IMR-90 (cell line): ENCODE measurements around the gene ITPKC. TPM values are rescaled to one million over a fixed set of nuclear protein-coding genes. Genes with fewer than 3 reads are reported as not detected.

ENCODE experiments used
- ATAC-seq: fragments of 200-7000 bp; cut with Tn5 transposase; 2 replicates; pipeline ENCODE4 v1.9.1; 2020; ENCODE audit warnings: low read depth, mild to moderate bottlenecking, moderate library complexity
- BruUV-seq: library from RNA; stranded (reverse); fragments of 400-500 nt; replicated peaks from 2 replicates; lab custom pipeline; 2021; lab: Mats Ljungman, UMichigan
- CTCF ChIA-PET: fragments of 300-600 bp; formaldehyde crosslinking; extraction: SDS; loops from one replicate; lab custom pipeline; 2021; ENCODE audit warnings: antibody characterized with exemption; lab: Yijun Ruan, JAX
- POLR2A ChIA-PET: fragments of 300-600 bp; sonication (Branson Sonifier 250); formaldehyde crosslinking; loops from one replicate; lab custom pipeline; 2022; ENCODE audit warnings: antibody characterized with exemption; ENCODE audit not compliant: unreplicated experiment; lab: Charles Lee
- DNase-seq: peaks from one replicate; pipeline ENCODE4 v3.0.0; 2013
- H2AFZ ChIP-seq: replicated peaks from 2 replicates; pipeline ENCODE3; 2013; ENCODE audit warnings: low read length, mild to moderate bottlenecking; ENCODE audit not compliant: poor library complexity
- H2AK5ac ChIP-seq: 2 replicates; pipeline ENCODE4 v1.6.1; 2013; ENCODE audit warnings: low read depth, low read length, inconsistent platforms
- H2AK9ac ChIP-seq: replicated peaks from 2 replicates; pipeline ENCODE3; 2013; ENCODE audit warnings: mild to moderate bottlenecking, low read depth, low read length, moderate library complexity; ENCODE audit not compliant: poor library complexity
- H2BK120ac ChIP-seq: 2 replicates; pipeline ENCODE4 v1.6.1; 2013; ENCODE audit warnings: low read depth, low read length, inconsistent platforms
- H2BK15ac ChIP-seq: 3 replicates; pipeline ENCODE4 v1.6.1; 2013; ENCODE audit warnings: low read depth, low read length, inconsistent platforms
- H2BK20ac ChIP-seq: 2 replicates; pipeline ENCODE4 v1.6.1; 2013; ENCODE audit warnings: low read depth, mild to moderate bottlenecking, inconsistent platforms, low read length, moderate library complexity
- H2BK5ac ChIP-seq: 2 replicates; pipeline ENCODE4 v1.6.1; 2013; ENCODE audit warnings: mild to moderate bottlenecking, low read depth, low read length, inconsistent platforms; ENCODE audit not compliant: poor library complexity, severe bottlenecking
- H3K14ac ChIP-seq: replicated peaks from 2 replicates; pipeline ENCODE4 v1.6.1; 2013; ENCODE audit warnings: low read depth, low read length, inconsistent platforms
- H3K18ac ChIP-seq: 2 replicates; pipeline ENCODE4 v1.6.1; 2013; ENCODE audit warnings: low read depth, low read length, control low read depth
- H3K23ac ChIP-seq: 2 replicates; pipeline ENCODE4 v1.6.1; 2013; ENCODE audit warnings: low read depth, low read length, inconsistent platforms
- H3K27ac ChIP-seq: 2 replicates; pipeline ENCODE4 v1.5.1; 2013; ENCODE audit warnings: mild to moderate bottlenecking, control low read depth, low read length; ENCODE audit not compliant: insufficient read depth
- H3K27me3 ChIP-seq: 2 replicates; pipeline ENCODE4 v1.6.1; 2013; ENCODE audit warnings: low read length; ENCODE audit not compliant: control insufficient read depth, insufficient read depth
- H3K36me3 ChIP-seq: 2 replicates; pipeline ENCODE4 v1.6.1; 2013; ENCODE audit warnings: low read length, mixed read lengths; ENCODE audit not compliant: control insufficient read depth, insufficient read depth
- H3K4ac ChIP-seq: 2 replicates; pipeline ENCODE4 v1.6.1; 2013; ENCODE audit warnings: low read depth, low read length, inconsistent platforms
- H3K4me1 ChIP-seq: 2 replicates; pipeline ENCODE4 v1.6.1; 2013; ENCODE audit warnings: low read length, mixed read lengths; ENCODE audit not compliant: control insufficient read depth, insufficient read depth
- H3K4me2 ChIP-seq: 2 replicates; pipeline ENCODE4 v1.6.1; 2013; ENCODE audit warnings: low read depth, mild to moderate bottlenecking, control low read depth, low read length, moderate library complexity
- H3K4me3 ChIP-seq: 2 replicates; pipeline ENCODE4 v1.5.1; 2013; ENCODE audit warnings: low read depth, mild to moderate bottlenecking, control low read depth, low read length, moderate library complexity; ENCODE audit not compliant: insufficient read depth
- H3K56ac ChIP-seq: 2 replicates; pipeline ENCODE4 v1.6.1; 2013; ENCODE audit warnings: low read length, inconsistent platforms; ENCODE audit not compliant: insufficient read depth; ENCODE audit errors: extremely low read depth
- H3K79me1 ChIP-seq, 2 experiments: 2 replicates each; pipeline ENCODE4 v1.6.1; 2013; ENCODE audit warnings: low read length in 2 of 2, inconsistent platforms in 1 of 2, low read depth in 1 of 2
- H3K9ac ChIP-seq: 2 replicates; pipeline ENCODE4 v1.6.1; 2013; ENCODE audit warnings: low read depth, low read length, control low read depth
- H3K9me1 ChIP-seq: 2 replicates; pipeline ENCODE4 v1.6.1; 2013; ENCODE audit warnings: low read length, inconsistent platforms; ENCODE audit not compliant: insufficient read depth
- H3K9me3 ChIP-seq: 2 replicates; pipeline ENCODE4 v1.6.1; 2013; ENCODE audit warnings: low read length; ENCODE audit not compliant: control insufficient read depth, insufficient read depth
- H4K20me1 ChIP-seq: 2 replicates; pipeline ENCODE4 v1.6.1; 2013; ENCODE audit warnings: low read length, inconsistent platforms; ENCODE audit not compliant: insufficient read depth
- H4K5ac ChIP-seq: 2 replicates; pipeline ENCODE4 v1.6.1; 2013; ENCODE audit warnings: mild to moderate bottlenecking, low read depth, low read length, control low read depth
- H4K8ac ChIP-seq, 2 experiments: 2 replicates each; pipeline ENCODE4 v1.6.1; 2013; ENCODE audit warnings: low read depth in 2 of 2, low read length in 2 of 2, control low read depth in 1 of 2, inconsistent platforms in 1 of 2
- H4K91ac ChIP-seq: 2 replicates; pipeline ENCODE4 v1.6.1; 2013; ENCODE audit warnings: low read depth, low read length, inconsistent platforms; ENCODE audit not compliant: insufficient read depth
- CEBPB ChIP-seq: IDR thresholded peaks from 2 replicates; pipeline ENCODE4 v1.6.1; 2012; ENCODE audit warnings: low read depth, low read length, improper control_type of control experiment
- CHD1 ChIP-seq: IDR thresholded peaks from 2 replicates; pipeline ENCODE4 v1.6.1; 2012; ENCODE audit warnings: low read depth, low read length, improper control_type of control experiment
- FOS ChIP-seq: fragments of 150-350 bp; IDR thresholded peaks from 2 replicates; pipeline ENCODE4 v1.6.1; 2016; ENCODE audit warnings: low read depth, low read length
- MAZ ChIP-seq: IDR thresholded peaks from 2 replicates; pipeline ENCODE4 v1.6.1; 2012; ENCODE audit warnings: low read depth, mild to moderate bottlenecking, low read length, improper control_type of control experiment, moderate library complexity, borderline replicate concordance
- NFE2L2 ChIP-seq: fragments of 150-350 bp; IDR thresholded peaks from 2 replicates; pipeline ENCODE4 v1.6.1; 2016; ENCODE audit warnings: low read depth, mild to moderate bottlenecking, low read length
- POLR2A ChIP-seq: IDR thresholded peaks from 2 replicates; pipeline ENCODE4 v1.6.1; 2012; ENCODE audit warnings: mild to moderate bottlenecking, low read depth, low read length
- RAD21 ChIP-seq: IDR thresholded peaks from 2 replicates; pipeline ENCODE4 v1.6.1; 2012; ENCODE audit warnings: low read length, improper control_type of control experiment
- RFX5 ChIP-seq: IDR thresholded peaks from 2 replicates; pipeline ENCODE4 v1.8.0; 2012; ENCODE audit warnings: low read depth, mild to moderate bottlenecking, low read length, moderate library complexity
- SMC3 ChIP-seq: fragments of 150-350 bp; IDR thresholded peaks from 2 replicates; pipeline ENCODE4 v1.6.1; 2016; ENCODE audit warnings: low read depth, mild to moderate bottlenecking, antibody characterized with exemption, low read length, moderate library complexity
- WGBS, 2 experiments: methylation state at CpG; one replicate each; pipeline versions ENCODE4 v1.1.5 to v1.1.7; 2013; ENCODE audit warnings: missing lambda C conversion rate in 2 of 2; ENCODE audit not compliant: insufficient read length in 1 of 2; ENCODE audit errors: extremely low coverage in 2 of 2; 5-methylcytosine and 5-hydroxymethylcytosine counted together
- dilution Hi-C: fragments of 300-500 bp; cut with HindIII; formaldehyde crosslinking; loops from one replicate; pipeline ENCODE4 v1.14.3; 2018; ENCODE audit warnings: low sequenced_read_pairs; ENCODE audit not compliant: unreplicated experiment
- in situ Hi-C: fragments of 300-500 bp; cut with MboI; formaldehyde crosslinking; loops from 3 replicates; pipeline ENCODE4 v1.14.3; 2019; ENCODE audit warnings: low sequenced_read_pairs, inconsistent platforms, mixed read lengths
- intact Hi-C: fragments of 100-400 bp; cut with micrococcal nuclease; formaldehyde crosslinking; loops from 2 replicates; pipeline ENCODE4 v1.10.0; 2022
- polyA plus RNA-seq, 3 experiments: library from polyadenylated mRNA; depleted of rRNA; stranded (reverse); fragments of >200 nt; gene quantifications; 2 replicates each; pipeline ENCODE4 v1.2.3, GENCODE V29; 2012; ENCODE audit warnings: low replicate concordance in 1 of 3
- total RNA-seq: library from RNA; depleted of rRNA; stranded (reverse); fragments of >200 nt; gene quantifications from 2 replicates; pipeline ENCODE4 v1.2.3, GENCODE V29; 2012
- TF ChIP-seq, protein P1 (sequence below): conservative IDR thresholded peaks from 2 replicates; pipeline ENCODE4 v1.5.1; 2012; ENCODE audit warnings: mild to moderate bottlenecking, low read depth, low read length, improper control_type of control experiment
- TF ChIP-seq, protein P2 (sequence below): fragments of 150-350 bp; IDR thresholded peaks from 2 replicates; pipeline ENCODE4 v1.6.1; 2016; ENCODE audit warnings: low read depth, mild to moderate bottlenecking, low read length, moderate library complexity, borderline replicate concordance

Gene ITPKC
- total and polyA plus RNA-seq, 2 of the 4 experiments (the other 2 are of a cell fraction) = 7.7 to 9.4 TPM

DNA sequence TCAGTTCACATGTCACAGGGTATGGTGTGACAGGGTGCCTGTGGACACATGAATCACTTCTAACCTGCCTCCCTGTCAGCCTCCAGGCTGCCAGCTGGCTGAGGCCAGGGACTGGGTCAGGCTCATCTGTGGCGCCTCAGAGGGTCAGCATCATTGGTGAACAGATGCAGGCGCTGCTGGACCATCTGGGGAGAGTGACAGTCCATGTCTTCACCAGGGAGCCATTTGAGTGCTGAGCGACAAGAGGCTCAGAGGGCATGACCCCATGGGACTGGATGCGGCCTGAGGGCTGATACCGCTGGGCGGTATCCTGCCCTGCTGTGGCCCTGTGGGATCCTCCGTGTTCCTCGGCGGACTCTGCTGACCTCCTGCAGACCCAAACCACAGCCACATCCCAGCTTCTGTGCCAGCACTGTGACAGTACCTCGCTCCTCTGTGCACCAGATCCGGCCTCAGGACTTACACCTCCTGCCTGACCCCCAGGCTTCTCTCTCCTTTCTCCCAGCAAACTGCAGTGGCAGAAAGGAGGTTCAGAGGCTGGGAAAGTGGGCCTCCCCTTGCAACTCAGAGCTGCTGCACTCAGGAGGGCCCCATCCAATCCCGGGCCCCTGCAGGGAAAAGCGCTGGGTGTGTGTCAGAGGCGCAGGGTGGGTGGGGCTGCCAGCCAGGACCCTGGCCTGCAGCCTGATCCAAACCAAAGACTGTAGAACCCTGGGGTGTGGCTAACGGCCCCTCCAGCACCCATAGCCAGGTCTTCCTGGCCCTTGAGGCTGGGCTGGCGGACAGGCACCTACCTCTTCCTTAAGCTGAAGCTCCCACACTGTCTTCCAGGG, 23.2 kb downstream of the ITPKC start:
- Histone ChIP-seq H2BK20ac (no peak overlapping the region), H3K27ac (no peak overlapping the region), H3K56ac (no peak overlapping the region), H2BK120ac (no peak overlapping the region), H4K20me1 (no peaks in the 10 kb centered on the region), H3K27me3 (no peaks in the 10 kb centered on the region), H2BK5ac (no peak overlapping the region), H4K8ac (no peak overlapping the region), H3K4me1 (peaks cover 6% of the 10 kb centered on the region), H3K36me3 (peaks cover 31% of the 10 kb centered on the region), H3K18ac (no peak overlapping the region), H3K9me3 (no peaks in the 10 kb centered on the region), H3K14ac (no peak overlapping the region), H3K9ac (no peak overlapping the region), H2AFZ (no peak overlapping the region), H2BK15ac (no peak overlapping the region), H3K79me1 (peaks cover 0 to 3% of the 10 kb centered on the region in 2 experiments; a peak in 1 of 4 replicates), H2AK9ac (no peak overlapping the region), H3K4me3 (no peak overlapping the region), H4K5ac (no peak overlapping the region), H3K23ac (no peak overlapping the region), H2AK5ac (no peak overlapping the region), H3K4ac (no peak overlapping the region), H3K9me1 (peaks cover 5% of the 10 kb centered on the region; the same call in 1 of the 2 replicates), H3K4me2 (no peak overlapping the region), H4K91ac (no peak overlapping the region)
- DNase-seq (no peak), ATAC-seq (no peak)
- in situ Hi-C loops = no loop called here
- dilution Hi-C loops = no loop called here
- no TSS peak for BruUV-seq
- ChIA-PET CTCF (no interaction called here), POLR2A (no interaction called here)
- TF ChIP-seq CEBPB = no peak
- TF ChIP-seq RAD21 = no peak
- TF ChIP-seq POLR2A = no peak
- TF ChIP-seq, protein P1, sequence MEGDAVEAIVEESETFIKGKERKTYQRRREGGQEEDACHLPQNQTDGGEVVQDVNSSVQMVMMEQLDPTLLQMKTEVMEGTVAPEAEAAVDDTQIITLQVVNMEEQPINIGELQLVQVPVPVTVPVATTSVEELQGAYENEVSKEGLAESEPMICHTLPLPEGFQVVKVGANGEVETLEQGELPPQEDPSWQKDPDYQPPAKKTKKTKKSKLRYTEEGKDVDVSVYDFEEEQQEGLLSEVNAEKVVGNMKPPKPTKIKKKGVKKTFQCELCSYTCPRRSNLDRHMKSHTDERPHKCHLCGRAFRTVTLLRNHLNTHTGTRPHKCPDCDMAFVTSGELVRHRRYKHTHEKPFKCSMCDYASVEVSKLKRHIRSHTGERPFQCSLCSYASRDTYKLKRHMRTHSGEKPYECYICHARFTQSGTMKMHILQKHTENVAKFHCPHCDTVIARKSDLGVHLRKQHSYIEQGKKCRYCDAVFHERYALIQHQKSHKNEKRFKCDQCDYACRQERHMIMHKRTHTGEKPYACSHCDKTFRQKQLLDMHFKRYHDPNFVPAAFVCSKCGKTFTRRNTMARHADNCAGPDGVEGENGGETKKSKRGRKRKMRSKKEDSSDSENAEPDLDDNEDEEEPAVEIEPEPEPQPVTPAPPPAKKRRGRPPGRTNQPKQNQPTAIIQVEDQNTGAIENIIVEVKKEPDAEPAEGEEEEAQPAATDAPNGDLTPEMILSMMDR = no peak
- TF ChIP-seq, protein P2, sequence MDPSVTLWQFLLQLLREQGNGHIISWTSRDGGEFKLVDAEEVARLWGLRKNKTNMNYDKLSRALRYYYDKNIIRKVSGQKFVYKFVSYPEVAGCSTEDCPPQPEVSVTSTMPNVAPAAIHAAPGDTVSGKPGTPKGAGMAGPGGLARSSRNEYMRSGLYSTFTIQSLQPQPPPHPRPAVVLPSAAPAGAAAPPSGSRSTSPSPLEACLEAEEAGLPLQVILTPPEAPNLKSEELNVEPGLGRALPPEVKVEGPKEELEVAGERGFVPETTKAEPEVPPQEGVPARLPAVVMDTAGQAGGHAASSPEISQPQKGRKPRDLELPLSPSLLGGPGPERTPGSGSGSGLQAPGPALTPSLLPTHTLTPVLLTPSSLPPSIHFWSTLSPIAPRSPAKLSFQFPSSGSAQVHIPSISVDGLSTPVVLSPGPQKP = no peak
- TF ChIP-seq MAZ = no peak
- no peak for TF ChIP-seq NFE2L2
- TF ChIP-seq SMC3 = no peak
- TF ChIP-seq RFX5 = no peak
- TF ChIP-seq CHD1 = no peak
- TF ChIP-seq FOS = no peak
- intact Hi-C loops = no loop called here
- WGBS, 2 experiments = 82% methylated on average over 8 of the region's 16 CpGs; no CpG with 5 or more reads in 1 of the 2 experiments
